Hepatocyte (in vitro differentiated cells): ENCODE results near the gene POFUT2. TPM values are rescaled to one million over a fixed set of nuclear protein-coding genes. Genes with fewer than 3 reads are reported as not detected.
A peak's percentile ranks its signal among the peaks of the same experiment; 100 is the strongest.

ENCODE experiments used
- DNase-seq: peaks from one replicate; pipeline ENCODE4 v3.0.0-alpha.2; 2016; ENCODE audit warnings: low spot score
- H2AFZ ChIP-seq: fragments of 200-600 bp; sonication (generic); 2 replicates; pipeline ENCODE4 v1.6.0; 2016; ENCODE audit warnings: antibody characterized with exemption, mild to moderate bottlenecking
- H3K27ac ChIP-seq: fragments of 200-600 bp; sonication (generic); 2 replicates; pipeline ENCODE4 v1.5.1; 2016; ENCODE audit warnings: mild to moderate bottlenecking
- H3K27me3 ChIP-seq: fragments of 200-600 bp; sonication (generic); 2 replicates; pipeline ENCODE4 v1.6.1; 2016
- H3K36me3 ChIP-seq: fragments of 200-600 bp; sonication (generic); replicated peaks from 2 replicates; pipeline ENCODE4 v1.5.1; 2016; ENCODE audit warnings: low read depth; ENCODE audit not compliant: insufficient read depth
- H3K4me1 ChIP-seq: fragments of 200-600 bp; sonication (generic); 2 replicates; pipeline ENCODE4 v1.5.1; 2016; ENCODE audit warnings: mild to moderate bottlenecking, moderate library complexity; ENCODE audit not compliant: insufficient read depth
- H3K4me2 ChIP-seq: fragments of 200-600 bp; sonication (generic); 2 replicates; pipeline ENCODE4 v1.6.0; 2016
- H3K4me3 ChIP-seq: fragments of 200-600 bp; sonication (generic); 2 replicates; pipeline ENCODE4 v1.5.1; 2016; ENCODE audit warnings: mild to moderate bottlenecking
- H3K79me2 ChIP-seq: fragments of 200-600 bp; sonication (generic); 2 replicates; pipeline ENCODE4 v1.6.0; 2017; ENCODE audit warnings: mild to moderate bottlenecking
- H3K9me2 ChIP-seq: fragments of 200-600 bp; sonication (generic); replicated peaks from 2 replicates; pipeline ENCODE4 v1.6.0; 2017; ENCODE audit warnings: mild to moderate bottlenecking; ENCODE audit not compliant: insufficient read depth
- H3K9me3 ChIP-seq: fragments of 200-600 bp; sonication (generic); 2 replicates; pipeline ENCODE4 v1.5.1; 2016; ENCODE audit warnings: low read depth, mild to moderate bottlenecking
- H4K20me1 ChIP-seq: fragments of 200-600 bp; sonication (generic); 2 replicates; pipeline ENCODE4 v1.6.0; 2016; ENCODE audit warnings: mild to moderate bottlenecking; ENCODE audit not compliant: insufficient read depth, poor library complexity, severe bottlenecking
- EZH2 ChIP-seq: fragments of 200-600 bp; sonication (generic); IDR thresholded peaks from 2 replicates; pipeline ENCODE4 v1.6.1; 2016; ENCODE audit warnings: antibody characterized with exemption, mild to moderate bottlenecking, borderline replicate concordance
- EZH2phosphoT487 ChIP-seq: fragments of 200-600 bp; sonication (generic); IDR thresholded peaks from one replicate; pipeline ENCODE4 v1.6.1; 2018; ENCODE audit warnings: antibody characterized with exemption, mild to moderate bottlenecking, low read depth, moderate library complexity; ENCODE audit not compliant: unreplicated experiment, severe bottlenecking
- WGBS: methylation state at CpG from one replicate; pipeline ENCODE4 v1.1.6; 2016; ENCODE audit warnings: low lambda C conversion rate; ENCODE audit errors: missing lambda C conversion rate; 5-methylcytosine and 5-hydroxymethylcytosine counted together
- polyA plus RNA-seq: library from polyadenylated mRNA; unstranded; fragments of >200 nt; fragmentation: Nextera tagmentation; extraction: Ambion mirVana; gene quantifications from 2 replicates; pipeline ENCODE4 v1.2.1, GENCODE V29; 2016
- total RNA-seq: library from RNA; depleted of rRNA; stranded (reverse); fragments of >200 nt; gene quantifications from 2 replicates; pipeline ENCODE4 v1.2.3, GENCODE V29; 2014
- TF ChIP-seq, protein P1 (sequence below): fragments of 200-600 bp; sonication (generic); IDR thresholded peaks from 2 replicates; pipeline ENCODE4 v1.5.1; 2016; ENCODE audit warnings: antibody characterized with exemption, mild to moderate bottlenecking; ENCODE audit not compliant: poor library complexity

POFUT2 gene
- total and polyA plus RNA-seq, 2 experiments from 2014 or later = 30.7 to 57.7 TPM

DNA sequence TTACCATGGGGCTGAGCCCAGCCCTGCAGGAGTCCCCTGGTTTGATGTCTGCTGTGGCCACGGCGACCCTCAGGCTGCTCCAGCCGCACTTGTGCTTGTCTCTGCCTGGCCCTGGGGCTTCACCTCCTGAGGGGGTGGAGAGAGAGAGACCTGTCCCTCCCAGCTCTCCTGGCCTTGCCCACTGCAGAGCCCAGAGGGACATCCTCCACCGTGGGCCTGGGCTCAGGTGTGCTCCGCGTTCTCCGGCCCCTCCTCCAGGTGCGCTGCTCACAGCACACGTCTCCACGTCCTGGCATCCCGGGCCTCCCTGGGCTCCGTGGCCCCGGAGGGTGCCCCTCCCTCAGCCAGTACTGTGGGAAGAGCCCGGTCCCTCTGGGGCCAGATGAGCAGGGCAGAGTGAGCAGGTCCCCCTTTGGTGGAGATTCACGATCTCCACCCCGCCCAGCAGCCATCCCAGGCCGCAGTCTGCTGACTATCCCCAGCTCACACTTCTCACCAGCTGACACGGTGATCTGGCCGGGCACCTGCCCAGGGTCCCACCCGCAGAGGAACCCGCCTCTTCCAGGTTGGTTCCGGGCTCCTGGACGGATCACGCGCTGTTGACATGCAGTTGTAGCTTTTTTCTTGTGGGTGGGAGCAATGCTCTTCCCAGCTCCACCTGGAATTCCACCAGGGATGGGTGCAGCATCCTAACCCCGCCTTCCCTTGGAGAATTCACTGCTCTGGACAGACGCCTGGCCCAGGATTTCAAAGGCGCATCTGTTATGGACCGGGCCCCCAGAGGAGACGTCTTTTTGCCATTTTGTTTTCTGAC, 41.8 kb upstream of the POFUT2 start:
- H3K27me3 ChIP-seq = no peaks in the 10 kb centered on the region
- no peaks in the 10 kb centered on the region for H3K9me2 ChIP-seq
- no peaks in the 10 kb centered on the region for H4K20me1 ChIP-seq
- 58% methylated on average over 29 of the region's 30 CpGs for WGBS
- H3K36me3 ChIP-seq = no peaks in the 10 kb centered on the region
- H3K9me3 ChIP-seq = no peaks in the 10 kb centered on the region
- H3K4me3 ChIP-seq = no peak overlapping the region
- no peak overlapping the region for H2AFZ ChIP-seq
- no peak for TF ChIP-seq EZH2phosphoT487
- TF ChIP-seq, protein P1, sequence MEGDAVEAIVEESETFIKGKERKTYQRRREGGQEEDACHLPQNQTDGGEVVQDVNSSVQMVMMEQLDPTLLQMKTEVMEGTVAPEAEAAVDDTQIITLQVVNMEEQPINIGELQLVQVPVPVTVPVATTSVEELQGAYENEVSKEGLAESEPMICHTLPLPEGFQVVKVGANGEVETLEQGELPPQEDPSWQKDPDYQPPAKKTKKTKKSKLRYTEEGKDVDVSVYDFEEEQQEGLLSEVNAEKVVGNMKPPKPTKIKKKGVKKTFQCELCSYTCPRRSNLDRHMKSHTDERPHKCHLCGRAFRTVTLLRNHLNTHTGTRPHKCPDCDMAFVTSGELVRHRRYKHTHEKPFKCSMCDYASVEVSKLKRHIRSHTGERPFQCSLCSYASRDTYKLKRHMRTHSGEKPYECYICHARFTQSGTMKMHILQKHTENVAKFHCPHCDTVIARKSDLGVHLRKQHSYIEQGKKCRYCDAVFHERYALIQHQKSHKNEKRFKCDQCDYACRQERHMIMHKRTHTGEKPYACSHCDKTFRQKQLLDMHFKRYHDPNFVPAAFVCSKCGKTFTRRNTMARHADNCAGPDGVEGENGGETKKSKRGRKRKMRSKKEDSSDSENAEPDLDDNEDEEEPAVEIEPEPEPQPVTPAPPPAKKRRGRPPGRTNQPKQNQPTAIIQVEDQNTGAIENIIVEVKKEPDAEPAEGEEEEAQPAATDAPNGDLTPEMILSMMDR = no peak
- no peak for TF ChIP-seq EZH2
- peak; percentile 79 for DNase-seq
- no peaks in the 10 kb centered on the region for H3K79me2 ChIP-seq
- H3K4me2 ChIP-seq = peak overlapping the region; percentile 63
- H3K27ac ChIP-seq = peak overlapping the region; percentile 99
- H3K4me1 ChIP-seq = peaks cover 37% of the 10 kb centered on the region

DNA sequence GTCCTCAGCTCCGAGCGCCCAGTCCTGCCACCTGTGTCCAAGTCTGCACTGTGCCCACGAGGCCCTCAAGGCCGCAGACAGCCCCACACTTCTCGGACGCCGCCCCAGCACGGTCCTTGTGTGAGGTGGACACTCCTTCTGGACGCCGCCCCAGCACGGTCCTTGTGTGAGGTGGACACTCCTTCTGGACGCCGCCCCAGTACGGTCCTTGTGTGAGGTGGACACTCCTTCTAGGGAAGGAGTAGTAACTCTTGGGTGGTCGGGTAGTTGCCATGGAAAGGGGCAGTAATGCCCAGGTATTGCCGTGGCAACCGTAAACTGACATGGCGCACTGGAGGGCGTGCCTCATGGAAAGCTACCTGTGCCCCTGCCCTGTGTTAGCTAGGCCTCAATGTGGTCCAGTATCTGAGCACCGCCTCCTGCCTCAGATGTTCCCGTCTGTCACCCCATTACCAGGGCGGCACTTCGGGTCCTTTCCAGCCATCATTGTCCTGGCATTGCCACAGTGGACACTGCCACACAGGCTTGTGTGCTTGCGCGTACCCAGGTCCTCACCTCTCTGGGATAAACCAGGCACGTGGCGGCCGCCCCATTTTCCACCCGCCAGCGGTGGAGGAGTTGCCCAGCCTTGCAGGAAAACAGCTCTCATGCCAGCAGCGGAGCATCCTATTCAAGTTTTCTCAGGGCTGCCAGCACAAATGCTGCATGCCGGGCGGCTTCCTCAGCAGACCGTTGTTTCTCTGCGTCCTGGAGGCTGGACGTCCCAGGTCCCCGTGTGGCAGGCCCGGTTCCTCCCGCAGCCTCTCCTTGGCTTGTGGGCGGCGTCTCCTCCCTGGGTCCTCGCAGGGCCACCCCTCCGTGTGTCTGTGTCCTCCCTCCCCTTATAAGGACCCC, 40.8 kb upstream of the POFUT2 start:
- Histone ChIP-seq H3K4me1 (peaks cover 42% of the 10 kb centered on the region), H3K36me3 (no peaks in the 10 kb centered on the region), H3K9me3 (no peaks in the 10 kb centered on the region), H3K4me2 (peak overlapping the region; percentile 63), H4K20me1 (no peaks in the 10 kb centered on the region), H3K4me3 (no peak overlapping the region), H2AFZ (no peak overlapping the region), H3K79me2 (no peaks in the 10 kb centered on the region), H3K27me3 (no peaks in the 10 kb centered on the region), H3K27ac (peak overlapping the region; percentile 99), H3K9me2 (no peaks in the 10 kb centered on the region)
- no peak for DNase-seq
- WGBS = 92% methylated on average over 41 of the region's 43 CpGs
- no peak for TF ChIP-seq EZH2
- TF ChIP-seq, protein P1 = no peak
- TF ChIP-seq EZH2phosphoT487 = no peak

DNA sequence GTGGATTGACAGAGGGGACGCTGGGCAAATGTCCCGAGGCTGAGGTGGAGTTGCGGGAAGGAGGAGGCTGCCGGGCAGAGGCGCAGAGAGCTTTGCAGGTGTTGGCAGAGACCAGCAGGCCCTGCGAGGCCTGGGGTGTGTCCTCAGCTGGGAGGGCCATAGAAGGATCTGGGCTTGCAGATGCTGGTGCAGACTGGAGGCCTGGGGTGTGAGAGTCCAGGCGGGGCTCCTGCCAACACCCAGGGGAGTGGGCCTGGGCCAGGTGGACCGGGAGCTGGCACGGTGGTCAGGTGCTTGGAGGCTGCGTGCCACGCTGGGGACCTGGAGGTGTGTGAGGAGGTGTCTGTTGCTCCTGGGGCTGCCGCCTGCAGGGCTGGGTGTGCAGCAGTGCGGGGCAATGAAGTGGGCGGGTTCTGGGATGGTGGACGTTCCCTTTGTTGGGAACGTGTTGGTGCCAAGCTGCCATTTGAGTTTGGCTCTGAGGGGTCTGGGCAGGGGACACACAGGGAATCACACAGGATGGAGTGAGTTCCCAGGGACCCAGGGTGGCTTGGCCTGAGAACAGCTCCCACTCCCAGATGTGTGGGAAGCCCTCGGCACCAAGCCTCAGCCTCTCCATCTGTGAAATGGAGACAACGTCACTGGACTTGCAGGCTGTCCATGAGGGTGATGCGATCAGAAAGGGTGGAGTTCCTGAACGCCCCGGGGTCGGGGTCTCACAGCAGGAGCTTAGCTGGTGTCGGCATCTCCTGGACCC, 39.9 kb upstream of the POFUT2 start:
- no peak overlapping the region for H3K27ac ChIP-seq

More for the DNA sequence above, 39.9 kb upstream of the POFUT2 start:
- no peaks in the 10 kb centered on the region for H3K9me3 ChIP-seq
- H3K4me2 ChIP-seq = no peak overlapping the region
- no peaks in the 10 kb centered on the region for H3K36me3 ChIP-seq
- no peaks in the 10 kb centered on the region for H3K79me2 ChIP-seq
- no peak overlapping the region for H3K4me3 ChIP-seq
- no peaks in the 10 kb centered on the region for H3K27me3 ChIP-seq
- no peak for DNase-seq
- H3K4me1 ChIP-seq = peaks cover 49% of the 10 kb centered on the region
- H3K9me2 ChIP-seq = no peaks in the 10 kb centered on the region
- WGBS = 94% methylated on average over 20 of the region's 23 CpGs
- H4K20me1 ChIP-seq = no peaks in the 10 kb centered on the region
- H2AFZ ChIP-seq = no peak overlapping the region
- TF ChIP-seq EZH2 = no peak
- TF ChIP-seq EZH2phosphoT487 = no peak
- TF ChIP-seq, protein P1 = no peak
